Hepatocyte (in vitro differentiated cells): Measurements from ENCODE around the gene CMC2. TPM values are rescaled to one million over a fixed set of nuclear protein-coding genes. Genes with fewer than 3 reads are reported as not detected.

ENCODE experiments used
- DNase-seq: peaks from one replicate; pipeline ENCODE4 v3.0.0-alpha.2; 2016; ENCODE audit warnings: low spot score
- H2AFZ ChIP-seq: fragments of 200-600 bp; sonication (generic); 2 replicates; pipeline ENCODE4 v1.6.0; 2016; ENCODE audit warnings: antibody characterized with exemption, mild to moderate bottlenecking
- H3K27ac ChIP-seq: fragments of 200-600 bp; sonication (generic); 2 replicates; pipeline ENCODE4 v1.5.1; 2016; ENCODE audit warnings: mild to moderate bottlenecking
- H3K27me3 ChIP-seq: fragments of 200-600 bp; sonication (generic); 2 replicates; pipeline ENCODE4 v1.6.1; 2016
- H3K36me3 ChIP-seq: fragments of 200-600 bp; sonication (generic); replicated peaks from 2 replicates; pipeline ENCODE4 v1.5.1; 2016; ENCODE audit warnings: low read depth; ENCODE audit not compliant: insufficient read depth
- H3K4me1 ChIP-seq: fragments of 200-600 bp; sonication (generic); 2 replicates; pipeline ENCODE4 v1.5.1; 2016; ENCODE audit warnings: mild to moderate bottlenecking, moderate library complexity; ENCODE audit not compliant: insufficient read depth
- H3K4me2 ChIP-seq: fragments of 200-600 bp; sonication (generic); 2 replicates; pipeline ENCODE4 v1.6.0; 2016
- H3K4me3 ChIP-seq: fragments of 200-600 bp; sonication (generic); 2 replicates; pipeline ENCODE4 v1.5.1; 2016; ENCODE audit warnings: mild to moderate bottlenecking
- H3K79me2 ChIP-seq: fragments of 200-600 bp; sonication (generic); 2 replicates; pipeline ENCODE4 v1.6.0; 2017; ENCODE audit warnings: mild to moderate bottlenecking
- H3K9me2 ChIP-seq: fragments of 200-600 bp; sonication (generic); replicated peaks from 2 replicates; pipeline ENCODE4 v1.6.0; 2017; ENCODE audit warnings: mild to moderate bottlenecking; ENCODE audit not compliant: insufficient read depth
- H3K9me3 ChIP-seq: fragments of 200-600 bp; sonication (generic); 2 replicates; pipeline ENCODE4 v1.5.1; 2016; ENCODE audit warnings: low read depth, mild to moderate bottlenecking
- H4K20me1 ChIP-seq: fragments of 200-600 bp; sonication (generic); 2 replicates; pipeline ENCODE4 v1.6.0; 2016; ENCODE audit warnings: mild to moderate bottlenecking; ENCODE audit not compliant: insufficient read depth, poor library complexity, severe bottlenecking
- EZH2 ChIP-seq: fragments of 200-600 bp; sonication (generic); IDR thresholded peaks from 2 replicates; pipeline ENCODE4 v1.6.1; 2016; ENCODE audit warnings: antibody characterized with exemption, mild to moderate bottlenecking, borderline replicate concordance
- EZH2phosphoT487 ChIP-seq: fragments of 200-600 bp; sonication (generic); IDR thresholded peaks from one replicate; pipeline ENCODE4 v1.6.1; 2018; ENCODE audit warnings: antibody characterized with exemption, mild to moderate bottlenecking, low read depth, moderate library complexity; ENCODE audit not compliant: unreplicated experiment, severe bottlenecking
- WGBS: methylation state at CpG from one replicate; pipeline ENCODE4 v1.1.6; 2016; ENCODE audit warnings: low lambda C conversion rate; ENCODE audit errors: missing lambda C conversion rate; 5-methylcytosine and 5-hydroxymethylcytosine counted together
- polyA plus RNA-seq: library from polyadenylated mRNA; unstranded; fragments of >200 nt; fragmentation: Nextera tagmentation; extraction: Ambion mirVana; gene quantifications from 2 replicates; pipeline ENCODE4 v1.2.1, GENCODE V29; 2016
- total RNA-seq: library from RNA; depleted of rRNA; stranded (reverse); fragments of >200 nt; gene quantifications from 2 replicates; pipeline ENCODE4 v1.2.3, GENCODE V29; 2014
- TF ChIP-seq, protein P1 (sequence below): fragments of 200-600 bp; sonication (generic); IDR thresholded peaks from 2 replicates; pipeline ENCODE4 v1.5.1; 2016; ENCODE audit warnings: antibody characterized with exemption, mild to moderate bottlenecking; ENCODE audit not compliant: poor library complexity

The CMC2 gene
- total and polyA plus RNA-seq, 2 experiments from 2014 or later, result 47.4 to 133 TPM

- Histone ChIP-seq H3K4me3 (peak overlapping the region; percentile 35), H2AFZ (peak overlapping the region; percentile 76), H3K9me3 (no peaks in the 10 kb centered on the region), H3K4me1 (peaks cover 3% of the 10 kb centered on the region), H3K9me2 (no peaks in the 10 kb centered on the region), H4K20me1 (peaks cover 3% of the 10 kb centered on the region), H3K27me3 (no peaks in the 10 kb centered on the region), H3K27ac (peak overlapping the region; percentile 99), H3K4me2 (peak overlapping the region; percentile 81), H3K36me3 (no peaks in the 10 kb centered on the region), H3K79me2 (peaks cover 43% of the 10 kb centered on the region)
- TF ChIP-seq EZH2 (no peak), EZH2phosphoT487 (no peak)
- TF ChIP-seq, protein P1, sequence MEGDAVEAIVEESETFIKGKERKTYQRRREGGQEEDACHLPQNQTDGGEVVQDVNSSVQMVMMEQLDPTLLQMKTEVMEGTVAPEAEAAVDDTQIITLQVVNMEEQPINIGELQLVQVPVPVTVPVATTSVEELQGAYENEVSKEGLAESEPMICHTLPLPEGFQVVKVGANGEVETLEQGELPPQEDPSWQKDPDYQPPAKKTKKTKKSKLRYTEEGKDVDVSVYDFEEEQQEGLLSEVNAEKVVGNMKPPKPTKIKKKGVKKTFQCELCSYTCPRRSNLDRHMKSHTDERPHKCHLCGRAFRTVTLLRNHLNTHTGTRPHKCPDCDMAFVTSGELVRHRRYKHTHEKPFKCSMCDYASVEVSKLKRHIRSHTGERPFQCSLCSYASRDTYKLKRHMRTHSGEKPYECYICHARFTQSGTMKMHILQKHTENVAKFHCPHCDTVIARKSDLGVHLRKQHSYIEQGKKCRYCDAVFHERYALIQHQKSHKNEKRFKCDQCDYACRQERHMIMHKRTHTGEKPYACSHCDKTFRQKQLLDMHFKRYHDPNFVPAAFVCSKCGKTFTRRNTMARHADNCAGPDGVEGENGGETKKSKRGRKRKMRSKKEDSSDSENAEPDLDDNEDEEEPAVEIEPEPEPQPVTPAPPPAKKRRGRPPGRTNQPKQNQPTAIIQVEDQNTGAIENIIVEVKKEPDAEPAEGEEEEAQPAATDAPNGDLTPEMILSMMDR, result no peak
- DNase-seq, result no peak
- WGBS, result 98% methylated on average over 12 of the region's 12 CpGs
Measured at GRCh38 chr16:81008505-81008789, 1.8 kb upstream of the CMC2 start.

- Histone ChIP-seq H3K27me3 (no peaks in the 10 kb centered on the region), H3K9me2 (no peaks in the 10 kb centered on the region), H3K9me3 (no peaks in the 10 kb centered on the region), H3K4me1 (peaks cover 3% of the 10 kb centered on the region), H4K20me1 (peaks cover 3% of the 10 kb centered on the region), H3K36me3 (no peaks in the 10 kb centered on the region), H3K4me3 (peak overlapping the region; percentile 61), H3K4me2 (peak overlapping the region; percentile 85), H3K27ac (peak overlapping the region; percentile 99), H2AFZ (peak overlapping the region; percentile 73), H3K79me2 (peaks cover 64% of the 10 kb centered on the region)
- peak; percentile 84 for DNase-seq
- 1% methylated on average over 35 of the region's 50 CpGs for WGBS
- no peak for TF ChIP-seq EZH2phosphoT487
- TF ChIP-seq, protein P1, result no peak
- no peak for TF ChIP-seq EZH2
Measured at GRCh38 chr16:81006211-81006812, 373 bp downstream of the CMC2 start.

DNA sequence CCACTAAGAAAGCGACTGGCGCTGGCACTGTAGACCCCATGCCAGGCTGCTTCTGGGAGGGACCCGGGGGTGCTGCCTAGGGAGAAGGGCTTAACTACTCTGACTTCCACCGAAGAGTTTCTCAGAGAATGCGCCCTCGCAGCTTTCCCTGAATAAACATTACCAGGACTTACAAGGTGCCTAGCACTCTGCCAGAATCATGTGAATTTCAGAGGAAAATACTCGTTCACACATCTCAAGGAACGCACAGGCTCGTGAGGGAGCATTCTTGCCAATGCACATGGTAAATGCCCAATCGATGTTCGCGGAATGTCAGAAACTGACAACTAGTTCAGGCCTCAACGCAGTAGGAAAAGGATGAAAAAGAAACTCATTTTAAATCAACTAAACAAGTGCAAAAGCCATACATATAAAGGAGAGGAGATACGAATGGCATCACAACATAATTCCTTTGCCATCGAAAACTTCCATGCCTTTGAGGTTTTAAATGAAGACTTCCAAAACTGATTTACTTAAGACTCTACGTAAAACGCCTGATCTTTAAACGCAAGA is 999 bp downstream of the CMC2 start:
- Histone ChIP-seq H3K79me2 (peaks cover 70% of the 10 kb centered on the region), H3K4me2 (peak overlapping the region; percentile 85), H3K27ac (peak overlapping the region; percentile 99), H3K36me3 (no peaks in the 10 kb centered on the region), H4K20me1 (peaks cover 3% of the 10 kb centered on the region), H3K27me3 (no peaks in the 10 kb centered on the region), H3K9me3 (no peaks in the 10 kb centered on the region), H3K4me1 (peaks cover 3% of the 10 kb centered on the region), H2AFZ (peak overlapping the region; percentile 73), H3K4me3 (peak overlapping the region; percentile 61), H3K9me2 (no peaks in the 10 kb centered on the region)
- TF ChIP-seq, protein P1, result no peak
- TF ChIP-seq EZH2phosphoT487, result no peak
- TF ChIP-seq EZH2, result no peak
- peak; percentile 10 for DNase-seq
- WGBS, result 14% methylated on average over 18 of the region's 18 CpGs
